ENCODE results near the gene PLTP.
"Not testable (repeated sequence)": the region's sequence is repeated elsewhere in the genome, so short reads cannot be mapped to it uniquely, and the experiment has no call there.

DNA sequence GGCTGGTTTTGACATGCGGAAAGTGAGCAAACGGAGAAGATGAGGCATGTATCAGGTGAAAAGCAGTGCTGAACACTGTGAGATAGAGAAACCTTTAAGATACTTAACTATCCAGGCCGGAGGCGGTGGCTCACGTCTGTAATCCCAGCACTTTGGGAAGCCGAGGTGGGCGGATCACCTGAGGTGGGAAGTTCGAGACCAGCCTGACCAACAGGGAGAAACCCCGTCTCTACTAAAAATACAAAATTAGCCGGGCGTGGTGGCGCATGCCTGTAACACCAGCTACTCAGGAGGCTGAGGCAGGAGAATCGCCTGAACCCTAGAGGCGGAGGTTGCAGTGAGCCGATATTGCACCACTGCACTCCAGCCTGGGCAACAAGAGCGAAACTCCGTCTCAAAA, 19.7 kb upstream of the PLTP start:
- TF ChIP-seq, protein P1, sequence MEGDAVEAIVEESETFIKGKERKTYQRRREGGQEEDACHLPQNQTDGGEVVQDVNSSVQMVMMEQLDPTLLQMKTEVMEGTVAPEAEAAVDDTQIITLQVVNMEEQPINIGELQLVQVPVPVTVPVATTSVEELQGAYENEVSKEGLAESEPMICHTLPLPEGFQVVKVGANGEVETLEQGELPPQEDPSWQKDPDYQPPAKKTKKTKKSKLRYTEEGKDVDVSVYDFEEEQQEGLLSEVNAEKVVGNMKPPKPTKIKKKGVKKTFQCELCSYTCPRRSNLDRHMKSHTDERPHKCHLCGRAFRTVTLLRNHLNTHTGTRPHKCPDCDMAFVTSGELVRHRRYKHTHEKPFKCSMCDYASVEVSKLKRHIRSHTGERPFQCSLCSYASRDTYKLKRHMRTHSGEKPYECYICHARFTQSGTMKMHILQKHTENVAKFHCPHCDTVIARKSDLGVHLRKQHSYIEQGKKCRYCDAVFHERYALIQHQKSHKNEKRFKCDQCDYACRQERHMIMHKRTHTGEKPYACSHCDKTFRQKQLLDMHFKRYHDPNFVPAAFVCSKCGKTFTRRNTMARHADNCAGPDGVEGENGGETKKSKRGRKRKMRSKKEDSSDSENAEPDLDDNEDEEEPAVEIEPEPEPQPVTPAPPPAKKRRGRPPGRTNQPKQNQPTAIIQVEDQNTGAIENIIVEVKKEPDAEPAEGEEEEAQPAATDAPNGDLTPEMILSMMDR (IDR thresholded peaks at IDR 0.05; ENCODE audit: insufficient read depth, low read depth, low read length) = not testable (repeated sequence)
- not testable (repeated sequence) for TF ChIP-seq EZH2 (IDR thresholded peaks at IDR 0.05; ENCODE audit: insufficient read depth, low read length)

Measured in astrocyte (in vitro differentiated cells and primary cell).